ENCODE results near the gene SYNC. TPM values are rescaled to one million over a fixed set of nuclear protein-coding genes. Genes with fewer than 3 reads are reported as not detected.
"Not testable (repeated sequence)": the region's sequence is repeated elsewhere in the genome, so short reads cannot be mapped to it uniquely, and the experiment has no call there.

The SYNC gene
- total and polyA plus RNA-seq, 2 donors, result 13.3 to 22.4 TPM

DNA sequence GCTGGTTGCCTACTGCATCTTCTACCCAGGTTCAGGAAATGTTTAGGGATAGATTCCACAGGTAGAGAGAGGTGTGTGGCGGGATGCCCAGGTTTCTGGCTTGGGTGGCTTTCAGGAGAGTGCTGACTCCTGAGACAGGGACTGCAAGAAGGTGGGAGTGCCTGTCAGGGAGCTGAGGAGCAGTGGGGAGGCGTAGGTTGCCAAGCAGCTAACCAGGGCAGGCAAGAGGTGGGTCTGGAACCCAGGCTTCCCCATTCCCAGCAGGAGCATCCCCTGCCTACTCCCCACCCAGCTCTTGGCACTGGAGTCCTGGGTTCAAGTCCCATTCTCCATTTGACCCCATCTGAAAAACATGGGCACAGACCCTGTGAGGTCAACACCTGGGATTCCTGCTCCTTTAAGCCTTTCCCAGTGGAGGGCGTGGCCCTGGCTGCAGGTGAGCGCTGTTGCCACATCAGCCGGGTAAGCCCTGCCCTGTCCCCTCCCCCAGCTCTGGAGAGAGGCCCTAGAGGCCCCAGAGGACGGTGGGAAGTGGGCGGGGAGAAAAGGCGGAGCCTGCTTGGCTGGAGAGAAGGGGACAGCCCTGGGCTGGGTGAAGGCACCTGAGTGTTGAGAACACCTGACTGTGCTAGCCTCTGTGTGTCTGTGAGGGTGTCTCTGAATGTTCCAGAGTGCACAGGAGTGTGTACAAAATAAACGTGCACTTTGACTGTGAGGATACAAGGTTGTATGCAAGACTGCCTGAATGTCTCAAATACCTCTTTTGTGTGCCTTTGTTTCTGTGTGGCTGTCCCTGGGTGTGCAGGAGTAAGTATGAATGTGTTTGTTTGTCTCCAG lies 14.0 kb upstream of the SYNC start:
- no peak overlapping the region for H3K27ac ChIP-seq (ENCODE audit: low read depth)
- no peaks in the 10 kb centered on the region for H3K36me3 ChIP-seq (ENCODE audit: insufficient read depth)
- no peak overlapping the region for H3K4me3 ChIP-seq (ENCODE audit: low read depth, low read length)
- peak; percentile 79 for DNase-seq (ENCODE audit: extremely low spot score)
- no peaks in the 10 kb centered on the region for H3K4me1 ChIP-seq (ENCODE audit: insufficient read depth)
- WGBS, result 28% methylated on average over 9 of the region's 9 CpGs

DNA sequence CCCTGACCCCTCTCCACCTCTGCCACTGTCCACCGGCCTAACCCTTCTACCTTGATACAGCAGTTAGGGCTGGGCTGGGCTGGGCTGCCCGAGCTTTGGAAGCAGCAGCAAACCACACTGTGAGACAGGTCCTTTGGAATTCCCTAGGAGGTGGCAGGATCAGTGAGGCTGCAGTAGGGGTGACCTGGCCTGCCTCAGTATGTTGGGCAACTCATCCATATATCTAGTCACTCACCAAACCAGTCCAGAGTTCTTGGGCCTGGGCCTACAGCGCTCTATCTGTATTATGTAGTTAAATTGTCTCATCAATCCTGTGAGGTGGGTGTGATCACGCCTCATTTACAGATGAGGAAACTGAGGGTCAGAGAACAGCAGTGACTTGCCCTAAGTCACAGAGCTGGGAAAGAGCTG lies 13.3 kb upstream of the SYNC start:
- Histone ChIP-seq H3K4me1 (ENCODE audit: insufficient read depth) (no peaks in the 10 kb centered on the region), H3K4me3 (ENCODE audit: low read depth, low read length) (no peak overlapping the region), H3K27ac (ENCODE audit: low read depth) (no peak overlapping the region), H3K36me3 (ENCODE audit: insufficient read depth) (no peaks in the 10 kb centered on the region)
- DNase-seq (ENCODE audit: extremely low spot score), result no peak
- 92% methylated on average over 4 of the region's 4 CpGs for WGBS

- no peaks in the 10 kb centered on the region for H3K36me3 ChIP-seq (ENCODE audit: insufficient read depth)
- no peaks in the 10 kb centered on the region for H3K4me1 ChIP-seq (ENCODE audit: insufficient read depth)
- no peak overlapping the region for H3K27ac ChIP-seq (ENCODE audit: low read depth)
- WGBS, result 83% methylated on average over 4 of the region's 4 CpGs
- DNase-seq (ENCODE audit: extremely low spot score), result no peak
- H3K4me3 ChIP-seq (ENCODE audit: low read depth, low read length), result no peak overlapping the region
Observed at GRCh38 chr1:32714277-32714676, 11.7 kb upstream of the SYNC start.

GRCh38 chr1:32713081-32713480 lies 10.5 kb upstream of the SYNC start:
- no peaks in the 10 kb centered on the region for H3K36me3 ChIP-seq (ENCODE audit: insufficient read depth)
- no peaks in the 10 kb centered on the region for H3K4me1 ChIP-seq (ENCODE audit: insufficient read depth)
- WGBS, result 85% methylated on average over 10 of the region's 10 CpGs
- no peak overlapping the region for H3K4me3 ChIP-seq (ENCODE audit: low read depth, low read length)
- DNase-seq (ENCODE audit: extremely low spot score), result no peak
- H3K27ac ChIP-seq (ENCODE audit: low read depth), result no peak overlapping the region

GRCh38 chr1:32711221-32711620 lies 8.7 kb upstream of the SYNC start:
- H3K36me3 ChIP-seq (ENCODE audit: insufficient read depth); H3K4me3 ChIP-seq (ENCODE audit: low read depth, low read length); H3K4me1 ChIP-seq (ENCODE audit: insufficient read depth); H3K27ac ChIP-seq (ENCODE audit: low read depth); DNase-seq (ENCODE audit: extremely low spot score): not testable (repeated sequence)
- 92% methylated on average over 4 of the region's 4 CpGs for WGBS

GRCh38 chr1:32709476-32709875 lies 6.9 kb upstream of the SYNC start:
- DNase-seq (ENCODE audit: extremely low spot score), result no peak
- H3K4me3 ChIP-seq (ENCODE audit: low read depth, low read length), result no peak overlapping the region
- no peaks in the 10 kb centered on the region for H3K36me3 ChIP-seq (ENCODE audit: insufficient read depth)
- H3K27ac ChIP-seq (ENCODE audit: low read depth), result no peak overlapping the region
- no peaks in the 10 kb centered on the region for H3K4me1 ChIP-seq (ENCODE audit: insufficient read depth)
- WGBS, result 74% methylated on average over 5 of the region's 5 CpGs

GRCh38 chr1:32709075-32709474 lies 6.5 kb upstream of the SYNC start:
- Histone ChIP-seq H3K27ac (ENCODE audit: low read depth) (no peak overlapping the region), H3K4me1 (ENCODE audit: insufficient read depth) (no peaks in the 10 kb centered on the region), H3K36me3 (ENCODE audit: insufficient read depth) (no peaks in the 10 kb centered on the region), H3K4me3 (ENCODE audit: low read depth, low read length) (no peak overlapping the region)
- no peak for DNase-seq (ENCODE audit: extremely low spot score)
- WGBS, result 75% methylated on average over 2 of the region's 2 CpGs

DNA sequence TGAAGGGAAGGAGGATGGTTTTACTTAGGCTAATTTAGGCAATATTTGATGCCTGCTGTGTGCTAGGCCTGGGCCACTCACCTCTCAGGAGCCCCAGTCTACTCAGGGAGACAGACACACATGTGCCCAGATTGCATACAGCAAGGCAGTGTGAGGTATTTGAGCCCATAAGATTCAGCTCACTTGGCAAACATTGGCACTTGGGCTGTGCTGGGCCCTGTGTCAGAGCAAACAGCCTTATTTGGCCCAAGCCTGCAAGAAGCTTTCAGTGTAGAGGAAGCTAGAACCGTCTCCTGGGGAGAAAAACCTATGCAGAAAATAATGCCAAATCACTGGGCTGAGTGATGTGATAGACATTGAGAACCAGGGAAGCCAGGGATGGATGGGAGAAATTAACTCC lies 3.9 kb upstream of the SYNC start:
- Histone ChIP-seq H3K4me3 (ENCODE audit: low read depth, low read length) (no peak overlapping the region), H3K4me1 (ENCODE audit: insufficient read depth) (no peaks in the 10 kb centered on the region), H3K36me3 (ENCODE audit: insufficient read depth) (no peaks in the 10 kb centered on the region), H3K27ac (ENCODE audit: low read depth) (no peak overlapping the region)
- no peak for DNase-seq (ENCODE audit: extremely low spot score)
- 34% methylated on average over 1 of the region's 1 CpG for WGBS

GRCh38 chr1:32705516-32705915 lies 2.9 kb upstream of the SYNC start:
- Histone ChIP-seq H3K36me3 (ENCODE audit: insufficient read depth) (no peaks in the 10 kb centered on the region), H3K27ac (ENCODE audit: low read depth) (no peak overlapping the region), H3K4me3 (ENCODE audit: low read depth, low read length) (no peak overlapping the region), H3K4me1 (ENCODE audit: insufficient read depth) (no peaks in the 10 kb centered on the region)
- WGBS, result 91% methylated on average over 7 of the region's 7 CpGs
- DNase-seq (ENCODE audit: extremely low spot score), result no peak

GRCh38 chr1:32703479-32704291 lies 1.1 kb upstream of the SYNC start:
- H3K27ac ChIP-seq (ENCODE audit: low read depth), result peak overlapping the region; percentile 27
- WGBS, result 39% methylated on average over 18 of the region's 18 CpGs
- no peaks in the 10 kb centered on the region for H3K4me1 ChIP-seq (ENCODE audit: insufficient read depth)
- no peak for DNase-seq (ENCODE audit: extremely low spot score)
- no peaks in the 10 kb centered on the region for H3K36me3 ChIP-seq (ENCODE audit: insufficient read depth)
- peak overlapping the region; percentile 71 for H3K4me3 ChIP-seq (ENCODE audit: low read depth, low read length)

DNA sequence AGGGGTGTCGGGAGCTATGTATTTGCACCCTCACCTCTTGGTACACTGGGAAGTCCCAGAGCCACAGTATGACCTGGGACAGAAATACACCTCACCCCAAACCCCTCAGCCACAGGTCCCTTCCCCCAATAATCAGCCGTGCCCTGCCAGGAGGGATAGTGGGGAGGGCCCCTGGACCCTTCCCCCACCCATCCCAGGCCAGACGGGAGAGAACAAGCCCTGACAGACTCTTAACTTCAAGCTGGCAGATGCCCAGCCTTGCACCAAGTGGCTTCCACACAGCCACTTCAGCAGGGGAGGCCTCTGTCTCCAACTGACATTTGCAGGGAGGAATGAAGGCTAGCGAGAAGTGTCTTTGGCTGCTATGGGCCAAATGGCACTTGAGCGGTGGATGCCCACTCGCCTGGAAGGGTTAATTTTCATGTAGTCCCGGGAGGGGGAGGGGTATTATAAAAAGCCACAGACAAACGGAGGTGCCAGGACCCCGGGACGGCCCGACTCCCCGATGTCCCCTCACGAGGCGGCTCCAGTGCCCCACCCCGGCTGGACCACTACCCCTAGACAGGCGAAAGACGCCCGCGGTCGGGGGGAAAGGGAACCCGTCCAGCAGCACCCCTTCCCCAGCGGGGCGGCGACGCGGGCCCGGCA lies 495 bp downstream of the SYNC start:
- 4% methylated on average over 27 of the region's 27 CpGs for WGBS
- Histone ChIP-seq H3K4me3 (ENCODE audit: low read depth, low read length) (peak overlapping the region; percentile 71), H3K4me1 (ENCODE audit: insufficient read depth) (no peaks in the 10 kb centered on the region), H3K27ac (ENCODE audit: low read depth) (peak overlapping the region; percentile 12), H3K36me3 (ENCODE audit: insufficient read depth) (no peaks in the 10 kb centered on the region)
- DNase-seq (ENCODE audit: extremely low spot score), result no peak

DNA sequence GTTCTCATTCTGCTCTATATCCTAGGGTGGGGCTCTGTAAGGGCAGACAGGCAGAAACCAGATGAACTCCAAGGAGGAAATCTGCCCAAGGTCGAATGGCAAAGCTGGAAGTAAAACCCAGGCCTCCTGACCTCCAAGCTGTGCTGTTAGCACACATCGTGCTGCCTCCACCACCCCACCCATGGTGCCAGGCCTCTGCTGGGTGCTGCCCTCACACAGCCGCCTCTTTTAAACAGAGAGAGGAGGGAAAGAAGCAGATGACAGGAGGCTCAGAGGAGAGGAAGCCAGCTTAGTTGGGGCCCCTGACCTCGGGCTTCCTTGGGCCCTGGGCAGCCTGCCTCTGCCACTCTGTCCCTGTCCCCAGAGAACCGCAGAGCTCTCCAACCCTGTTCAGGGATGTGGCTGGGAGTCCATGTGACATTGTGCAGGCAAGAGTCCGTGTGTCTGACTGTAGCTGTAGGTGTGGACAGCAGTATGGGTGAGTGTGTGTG lies 1.1 kb downstream of the SYNC start:
- Histone ChIP-seq H3K4me3 (ENCODE audit: low read depth, low read length) (no peak overlapping the region), H3K4me1 (ENCODE audit: insufficient read depth) (no peaks in the 10 kb centered on the region), H3K27ac (ENCODE audit: low read depth) (no peak overlapping the region), H3K36me3 (ENCODE audit: insufficient read depth) (no peaks in the 10 kb centered on the region)
- DNase-seq (ENCODE audit: extremely low spot score), result no peak
- WGBS, result 26% methylated on average over 6 of the region's 6 CpGs

DNA sequence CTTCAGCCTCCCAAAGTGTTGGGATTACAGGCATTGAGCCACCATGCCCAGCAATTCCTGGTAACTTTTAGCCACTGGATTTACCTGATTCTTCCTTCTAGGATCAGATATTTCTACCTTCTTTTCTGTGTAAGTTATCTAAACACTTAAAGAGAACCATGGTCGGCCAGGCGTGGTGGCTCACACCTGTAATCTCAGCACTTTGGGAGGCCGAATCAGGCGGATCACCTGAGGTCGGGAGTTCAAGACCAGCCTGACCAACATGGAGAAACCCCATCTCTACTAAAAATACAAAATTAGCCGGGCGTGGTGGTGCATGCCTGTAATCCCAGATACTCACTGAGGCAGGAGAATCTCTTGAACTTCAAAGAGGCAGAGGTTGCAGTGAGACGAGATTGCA lies 5.6 kb downstream of the SYNC start:
- not testable (repeated sequence) for H3K4me1 ChIP-seq (ENCODE audit: insufficient read depth); H3K27ac ChIP-seq (ENCODE audit: low read depth); H3K36me3 ChIP-seq (ENCODE audit: insufficient read depth); H3K4me3 ChIP-seq (ENCODE audit: low read depth, low read length); DNase-seq (ENCODE audit: extremely low spot score)
- WGBS, result 95% methylated on average over 8 of the region's 8 CpGs
